Naive thymus-derived CD4-positive, alpha-beta T cell (primary cell): ENCODE results near the gene TET2. TPM values are rescaled to one million over a fixed set of nuclear protein-coding genes. Genes with fewer than 3 reads are reported as not detected.
A peak's percentile ranks its signal among the peaks of the same experiment; 100 is the strongest.

Source experiments
- ATAC-seq: fragments of 150-1000 bp; cut with Tn5 transposase; 2 replicates; pipeline ENCODE4 v1.10.0; 2021; ENCODE audit warnings: mild to moderate bottlenecking, moderate library complexity
- CTCF ChIA-PET: fragments of 350-600 bp; sonication (Branson Sonifier 250); formaldehyde crosslinking; loops from one replicate; lab custom pipeline; 2021; ENCODE audit warnings: antibody characterized with exemption; lab: Charles Lee
- POLR2A ChIA-PET: fragments of 350-600 bp; sonication (Branson Sonifier 250); formaldehyde crosslinking; loops from one replicate; lab custom pipeline; 2021; ENCODE audit warnings: antibody characterized with exemption, inconsistent platforms; lab: Charles Lee
- DNase-seq, 9 donors: peaks; one replicate each; pipeline versions ENCODE4 v3.0.0 to v3.0.0-alpha.2; 2020 to 2022; ENCODE audit warnings: mixed read lengths in 1 of 9
- H3K27ac ChIP-seq: one replicate; pipeline ENCODE4 v1.7.0; 2013; ENCODE audit warnings: mild to moderate bottlenecking, low read depth, low read length, moderate library complexity
- H3K27me3 ChIP-seq, 2 donors: one replicate each; pipeline ENCODE4 v1.7.0; 2013; ENCODE audit warnings: low read length in 2 of 2, mild to moderate bottlenecking in 2 of 2, moderate library complexity in 2 of 2; ENCODE audit not compliant: control insufficient read depth in 2 of 2, insufficient read depth in 2 of 2
- H3K36me3 ChIP-seq, 3 experiments: 1 replicate in 2 of 3; 2 replicates in 1 of 3; pipeline ENCODE4 v1.7.0; 2013; ENCODE audit warnings: low read length in 3 of 3, mild to moderate bottlenecking in 3 of 3, moderate library complexity in 1 of 3; ENCODE audit not compliant: insufficient read depth in 3 of 3, control insufficient read depth in 2 of 3
- H3K4me1 ChIP-seq, 2 donors: one replicate each; pipeline ENCODE4 v1.7.0; 2013; ENCODE audit warnings: low read length in 2 of 2, mild to moderate bottlenecking in 2 of 2, moderate library complexity in 1 of 2; ENCODE audit not compliant: control insufficient read depth in 2 of 2, insufficient read depth in 2 of 2
- H3K4me3 ChIP-seq: 2 replicates; pipeline ENCODE4 v1.7.0; 2013; ENCODE audit warnings: mild to moderate bottlenecking, low read length
- H3K9me3 ChIP-seq, 3 experiments: 1 replicate in 2 of 3; 2 replicates in 1 of 3; pipeline ENCODE4 v1.7.0; 2013; ENCODE audit warnings: low read length in 3 of 3; ENCODE audit not compliant: control insufficient read depth in 2 of 3
- H3K27ac Mint-ChIP-seq, 9 donors: one replicate each; pipeline ENCODE4 v1.8.0; 2020 to 2022; ENCODE audit warnings: mixed read lengths in 9 of 9, mild to moderate bottlenecking in 8 of 9, moderate library complexity in 5 of 9, inconsistent platforms in 2 of 9
- H3K27me3 Mint-ChIP-seq, 5 donors: one replicate each; pipeline ENCODE4 v1.8.0; 2021 to 2022; ENCODE audit warnings: mixed read lengths in 5 of 5, mild to moderate bottlenecking in 1 of 5
- H3K36me3 Mint-ChIP-seq, 5 donors: one replicate each; pipeline ENCODE4 v1.8.0; 2020 to 2022; ENCODE audit warnings: mixed read lengths in 5 of 5, mild to moderate bottlenecking in 3 of 5, inconsistent platforms in 1 of 5
- H3K4me1 Mint-ChIP-seq, 7 donors: one replicate each; pipeline ENCODE4 v1.8.0; 2020 to 2022; ENCODE audit warnings: mixed read lengths in 7 of 7, mild to moderate bottlenecking in 3 of 7, inconsistent platforms in 1 of 7
- H3K4me3 Mint-ChIP-seq, 10 donors: one replicate each; pipeline ENCODE4 v1.8.0; 2020 to 2022; ENCODE audit warnings: mild to moderate bottlenecking in 10 of 10, mixed read lengths in 10 of 10, moderate library complexity in 6 of 10, inconsistent platforms in 2 of 10
- H3K9me3 Mint-ChIP-seq, 11 donors: one replicate each; pipeline ENCODE4 v1.8.0; 2020 to 2022; ENCODE audit warnings: mixed read lengths in 11 of 11, mild to moderate bottlenecking in 4 of 11, inconsistent platforms in 1 of 11, moderate library complexity in 1 of 11
- intact Hi-C, 2 donors: fragments of 100-400 bp; cut with micrococcal nuclease; formaldehyde crosslinking; loops; one replicate each; pipeline ENCODE4 v1.15.1; 2023
- polyA plus RNA-seq, 2 donors: library from polyadenylated mRNA; unstranded; fragments of 300-500 nt; fragmentation: Illumina TruSeq; gene quantifications; one replicate each; pipeline ENCODE4 v1.2.3, GENCODE V29; 2021
- total RNA-seq, 6 experiments: library from RNA in 5 of 6; stranded (reverse) in 5 of 6; gene quantifications; 1 replicate in 5 of 6; 2 replicates in 1 of 6; pipeline ENCODE4 v1.2.3 and lab custom pipeline; 2021 to 2026

TET2 gene
- total and polyA plus RNA-seq, 7 experiments from 2014 or later = 12.8 to 78.4 (median 19.0) TPM

- DNase-seq (no peak), ATAC-seq (peak; percentile 32)
- Histone ChIP-seq H3K9me3 (no peaks in the 10 kb centered on the region), H3K27ac (no peak overlapping the region), H3K36me3 (no peaks in the 10 kb centered on the region), H3K4me3 (no peak overlapping the region), H3K4me1 (no peaks in the 10 kb centered on the region), H3K27me3 (no peaks in the 10 kb centered on the region)
- no peaks in the 10 kb centered on the region for H3K27me3 Mint-ChIP-seq
- ChIA-PET CTCF (no interaction called here), POLR2A (no interaction called here)
- H3K36me3 Mint-ChIP-seq = peaks cover 0 to 17% (median 12%) of the 10 kb centered on the region in 5 donors
- H3K4me3 Mint-ChIP-seq = no peak overlapping the region
- intact Hi-C loops = no loop called here
- peak overlapping the region in 1 of 9 donors; percentile 10 for H3K27ac Mint-ChIP-seq
- H3K9me3 Mint-ChIP-seq = peaks cover 9 to 77% (median 21%) of the 10 kb centered on the region in 11 donors
- H3K4me1 Mint-ChIP-seq = peaks cover 0 to 22% (median 0%) of the 10 kb centered on the region in 7 donors
These were observed 158.6 kb downstream of the TET2 start for GRCh38 chr4:105305019-105305836.

DNA sequence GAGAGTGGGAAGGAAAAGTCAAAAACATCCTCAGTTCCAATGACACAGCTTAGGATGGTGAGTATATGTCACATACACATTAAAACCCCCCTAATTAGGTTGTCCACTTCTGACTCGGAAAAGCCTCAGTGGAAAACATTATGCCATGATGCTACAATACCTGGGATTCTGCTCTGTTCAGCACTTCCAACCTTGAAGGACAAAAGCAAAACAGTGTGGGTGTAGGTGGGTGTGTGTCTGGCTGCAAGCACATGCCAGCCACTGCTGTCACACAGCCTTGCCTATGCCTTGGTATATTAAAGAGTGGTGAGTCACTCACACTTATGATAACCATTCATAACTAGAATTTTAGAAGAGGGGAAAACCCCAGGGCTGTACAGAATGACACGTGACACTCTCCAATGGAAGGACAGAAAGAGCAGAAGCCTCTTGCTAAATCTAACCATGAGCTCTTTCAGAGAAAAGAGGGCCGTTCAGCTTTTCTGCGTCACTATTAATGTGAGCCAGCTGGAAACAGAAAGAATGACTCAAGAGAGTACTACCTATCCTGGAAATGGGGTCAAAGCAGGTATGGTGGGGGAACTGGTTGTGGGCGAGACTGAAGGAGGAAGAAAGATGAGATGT is 159.6 kb downstream of the TET2 start:
- peaks cover 12 to 78% (median 27%) of the 10 kb centered on the region in 11 donors for H3K9me3 Mint-ChIP-seq
- DNase-seq (peak in 1 of 9 donors; percentile 63), ATAC-seq (peak; percentile 88)
- peaks cover 0 to 22% (median 0%) of the 10 kb centered on the region in 7 donors for H3K4me1 Mint-ChIP-seq
- intact Hi-C loops = loop anchor here in 1 of 2 donors (1.0 kb wide), 2 partner anchors 159 to 165 kb away; no protein-coding TSS in a partner anchor
- H3K4me3 Mint-ChIP-seq = peak overlapping the region in 1 of 10 donors; percentile 47
- H3K4me1 ChIP-seq = no peaks in the 10 kb centered on the region
- H3K36me3 Mint-ChIP-seq = peaks cover 0 to 17% (median 10%) of the 10 kb centered on the region in 5 donors
- H3K27me3 ChIP-seq = no peaks in the 10 kb centered on the region
- H3K27ac ChIP-seq = no peak overlapping the region
- no peaks in the 10 kb centered on the region for H3K36me3 ChIP-seq
- peak overlapping the region in 1 of 9 donors; percentile 68 for H3K27ac Mint-ChIP-seq
- ChIA-PET POLR2A (no interaction called here), CTCF (no interaction called here)
- H3K4me3 ChIP-seq = no peak overlapping the region
- no peaks in the 10 kb centered on the region for H3K9me3 ChIP-seq
- H3K27me3 Mint-ChIP-seq = no peaks in the 10 kb centered on the region

- Histone ChIP-seq H3K4me1 (no peaks in the 10 kb centered on the region), H3K36me3 (no peaks in the 10 kb centered on the region), H3K27ac (no peak overlapping the region), H3K4me3 (no peak overlapping the region), H3K27me3 (no peaks in the 10 kb centered on the region), H3K9me3 (no peaks in the 10 kb centered on the region)
- H3K27me3 Mint-ChIP-seq = no peaks in the 10 kb centered on the region
- no peak for ATAC-seq
- peak overlapping the region in 1 of 10 donors; percentile 5 for H3K4me3 Mint-ChIP-seq
- peaks cover 14 to 78% (median 30%) of the 10 kb centered on the region in 11 donors for H3K9me3 Mint-ChIP-seq
- peaks cover 0 to 22% (median 0%) of the 10 kb centered on the region in 7 donors for H3K4me1 Mint-ChIP-seq
- intact Hi-C loops = loop anchor here in 1 of 2 donors (1.0 kb wide), 2 partner anchors 160 to 164 kb away; no protein-coding TSS in a partner anchor
- POLR2A ChIA-PET = no interaction called here
- peaks cover 0 to 20% (median 12%) of the 10 kb centered on the region in 5 donors for H3K36me3 Mint-ChIP-seq
- no peak for DNase-seq
- peak overlapping the region in 1 of 9 donors; percentile 68 for H3K27ac Mint-ChIP-seq
- CTCF ChIA-PET = no interaction called here
These were observed 160.1 kb downstream of the TET2 start for GRCh38 chr4:105306820-105307219.

DNA sequence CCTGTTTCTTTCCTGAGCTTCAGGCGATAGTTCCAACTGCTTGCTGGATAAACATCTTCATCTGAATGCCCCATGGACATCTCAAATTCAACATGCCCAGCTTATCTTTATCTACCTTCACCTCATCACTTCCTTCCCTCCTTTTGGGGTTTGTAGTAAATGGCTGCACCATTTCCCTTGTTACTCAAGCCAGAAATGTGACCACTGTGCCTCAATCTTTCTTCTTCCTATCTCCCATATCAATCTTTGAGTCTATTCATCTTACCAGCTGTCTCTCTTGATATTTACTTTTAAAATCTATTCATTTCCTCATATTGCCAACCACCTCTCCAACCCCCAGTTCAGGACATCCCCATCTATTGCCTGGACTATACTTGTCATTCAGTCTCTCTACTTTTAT is 171.8 kb downstream of the TET2 start:
- ATAC-seq = no peak
- Histone ChIP-seq H3K27ac (no peak overlapping the region), H3K27me3 (no peaks in the 10 kb centered on the region), H3K9me3 (no peaks in the 10 kb centered on the region), H3K36me3 (no peaks in the 10 kb centered on the region), H3K4me1 (no peaks in the 10 kb centered on the region), H3K4me3 (no peak overlapping the region)
- intact Hi-C loops = no loop called here
- H3K27ac Mint-ChIP-seq = no peak overlapping the region
- ChIA-PET POLR2A (no interaction called here), CTCF (no interaction called here)
- no peaks in the 10 kb centered on the region for H3K4me1 Mint-ChIP-seq
- no peaks in the 10 kb centered on the region for H3K27me3 Mint-ChIP-seq
- no peak for DNase-seq
- peaks cover 0 to 49% (median 35%) of the 10 kb centered on the region in 5 donors for H3K36me3 Mint-ChIP-seq
- peaks cover 0 to 38% (median 22%) of the 10 kb centered on the region in 11 donors for H3K9me3 Mint-ChIP-seq
- H3K4me3 Mint-ChIP-seq = no peak overlapping the region

- Mint-ChIP-seq H3K9me3 (no peaks in the 10 kb centered on the region), H3K27ac (no peak overlapping the region), H3K4me1 (peaks cover 0 to 11% (median 5%) of the 10 kb centered on the region in 7 donors), H3K4me3 (no peak overlapping the region), H3K27me3 (no peaks in the 10 kb centered on the region), H3K36me3 (peaks cover 0 to 3% (median 2%) of the 10 kb centered on the region in 5 donors)
- Histone ChIP-seq H3K27ac (no peak overlapping the region), H3K4me3 (no peak overlapping the region), H3K4me1 (no peaks in the 10 kb centered on the region), H3K27me3 (no peaks in the 10 kb centered on the region), H3K36me3 (no peaks in the 10 kb centered on the region), H3K9me3 (no peaks in the 10 kb centered on the region)
- ATAC-seq = no peak
- POLR2A ChIA-PET = no interaction called here
- CTCF ChIA-PET = no interaction called here
- DNase-seq = no peak
- intact Hi-C loops = no loop called here
These were observed 180.5 kb downstream of the TET2 start for GRCh38 chr4:105327222-105327621.

DNA sequence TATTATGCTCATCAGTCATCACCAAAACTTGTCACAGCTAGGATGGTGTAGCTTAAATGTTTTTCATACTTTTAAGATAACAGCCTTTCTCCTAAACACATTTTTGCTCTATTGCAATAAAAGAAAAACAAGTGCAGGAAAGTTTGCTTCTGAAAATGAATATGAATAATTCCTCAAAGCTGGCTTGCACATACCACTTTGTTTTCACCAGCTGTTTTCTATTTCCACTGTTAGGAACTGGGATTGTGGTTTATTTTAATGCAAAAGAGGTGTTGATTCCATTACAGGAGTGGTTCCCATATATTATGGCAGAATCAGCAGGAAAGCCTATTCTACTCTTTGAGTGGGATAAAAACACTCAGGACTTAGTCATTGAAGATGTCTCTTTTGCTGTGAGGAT is 181.3 kb downstream of the TET2 start:
- DNase-seq (no peak), ATAC-seq (no peak)
- Mint-ChIP-seq H3K4me3 (no peak overlapping the region), H3K27ac (no peak overlapping the region), H3K4me1 (peaks cover 0 to 11% (median 5%) of the 10 kb centered on the region in 7 donors), H3K9me3 (peaks cover 0 to under 1% (median 0%) of the 10 kb centered on the region in 11 donors), H3K36me3 (peaks cover 0 to 9% (median 4%) of the 10 kb centered on the region in 5 donors), H3K27me3 (no peaks in the 10 kb centered on the region)
- Histone ChIP-seq H3K4me1 (no peaks in the 10 kb centered on the region), H3K9me3 (no peaks in the 10 kb centered on the region), H3K27ac (no peak overlapping the region), H3K36me3 (no peaks in the 10 kb centered on the region), H3K27me3 (no peaks in the 10 kb centered on the region), H3K4me3 (no peak overlapping the region)
- CTCF ChIA-PET = no interaction called here
- POLR2A ChIA-PET = no interaction called here
- intact Hi-C loops = no loop called here
